Vagina (tissue), 2 donors: ENCODE measurements around the gene EFEMP2.

Experiments used
- POLR2A ChIP-seq, 2 donors: fragments of 450-650 bp; IDR thresholded peaks; one replicate each; pipeline ENCODE4 v1.6.1; 2017; ENCODE audit warnings: antibody characterized with exemption in 2 of 2, mild to moderate bottlenecking in 2 of 2, moderate library complexity in 2 of 2
- POLR2AphosphoS5 ChIP-seq, 2 donors: sonication (generic); formaldehyde crosslinking; IDR thresholded peaks; one replicate each; pipeline ENCODE4 v1.9.0; 2017; ENCODE audit warnings: antibody characterized with exemption in 2 of 2, mild to moderate bottlenecking in 2 of 2, low read depth in 1 of 2; ENCODE audit not compliant: insufficient read depth in 1 of 2
- TF ChIP-seq, protein P1 (sequence below), 3 experiments: fragments of 450-650 bp in 2 of 3; fragments of 200-600 bp in 1 of 3; sonication (generic) in 1 of 3; IDR thresholded peaks; one replicate each; pipeline ENCODE4 v1.5.1; 2017 to 2019; ENCODE audit warnings: antibody characterized with exemption in 3 of 3, mild to moderate bottlenecking in 2 of 3, moderate library complexity in 2 of 3

DNA sequence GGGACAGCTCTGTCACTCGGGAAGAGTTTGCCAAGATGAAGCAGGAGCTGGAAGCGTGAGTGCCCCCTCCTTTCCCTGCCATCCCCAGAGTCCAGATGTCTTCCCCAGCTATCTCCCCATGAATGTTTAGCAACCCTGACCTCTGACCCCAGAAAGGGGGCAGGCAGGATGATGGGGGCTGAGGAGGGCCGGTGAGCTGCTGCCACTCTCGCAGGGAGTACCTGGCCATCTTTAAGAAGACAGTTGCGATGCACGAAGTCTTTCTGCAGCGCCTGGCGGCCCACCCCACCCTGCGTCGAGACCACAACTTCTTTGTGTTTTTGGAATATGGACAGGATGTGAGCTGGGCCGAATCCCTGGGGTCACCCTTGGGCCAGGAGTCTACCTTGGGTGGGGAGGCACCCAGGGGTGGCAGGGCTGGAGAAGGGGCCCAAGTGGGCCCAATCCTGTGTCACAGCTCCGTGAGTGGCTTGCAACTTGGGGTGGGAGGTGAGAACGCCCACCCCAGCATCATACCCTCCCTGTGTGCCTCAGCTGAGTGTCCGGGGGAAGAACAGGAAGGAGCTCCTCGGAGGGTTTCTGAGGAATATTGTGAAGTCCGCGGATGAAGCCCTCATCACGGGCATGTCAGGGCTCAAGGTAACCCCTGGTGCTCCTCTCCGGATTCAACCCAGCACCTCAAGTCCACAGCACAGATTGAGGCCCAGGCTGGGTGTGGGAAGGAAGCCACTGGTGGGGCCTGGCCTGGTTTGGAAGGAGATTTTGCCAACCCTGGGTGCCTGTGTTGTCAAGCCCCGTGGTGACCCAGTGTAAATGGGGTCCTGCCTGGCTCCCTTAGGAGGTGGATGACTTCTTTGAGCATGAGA, 22.1 kb downstream of the EFEMP2 start:
- TF ChIP-seq POLR2A (IDR thresholded peaks at IDR 0.05), result no peak
- TF ChIP-seq, protein P1, sequence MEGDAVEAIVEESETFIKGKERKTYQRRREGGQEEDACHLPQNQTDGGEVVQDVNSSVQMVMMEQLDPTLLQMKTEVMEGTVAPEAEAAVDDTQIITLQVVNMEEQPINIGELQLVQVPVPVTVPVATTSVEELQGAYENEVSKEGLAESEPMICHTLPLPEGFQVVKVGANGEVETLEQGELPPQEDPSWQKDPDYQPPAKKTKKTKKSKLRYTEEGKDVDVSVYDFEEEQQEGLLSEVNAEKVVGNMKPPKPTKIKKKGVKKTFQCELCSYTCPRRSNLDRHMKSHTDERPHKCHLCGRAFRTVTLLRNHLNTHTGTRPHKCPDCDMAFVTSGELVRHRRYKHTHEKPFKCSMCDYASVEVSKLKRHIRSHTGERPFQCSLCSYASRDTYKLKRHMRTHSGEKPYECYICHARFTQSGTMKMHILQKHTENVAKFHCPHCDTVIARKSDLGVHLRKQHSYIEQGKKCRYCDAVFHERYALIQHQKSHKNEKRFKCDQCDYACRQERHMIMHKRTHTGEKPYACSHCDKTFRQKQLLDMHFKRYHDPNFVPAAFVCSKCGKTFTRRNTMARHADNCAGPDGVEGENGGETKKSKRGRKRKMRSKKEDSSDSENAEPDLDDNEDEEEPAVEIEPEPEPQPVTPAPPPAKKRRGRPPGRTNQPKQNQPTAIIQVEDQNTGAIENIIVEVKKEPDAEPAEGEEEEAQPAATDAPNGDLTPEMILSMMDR (IDR thresholded peaks at IDR 0.05), result no peak
- TF ChIP-seq POLR2AphosphoS5 (IDR thresholded peaks at IDR 0.05; ENCODE audit: insufficient read depth in 1 of 2, low read depth in 1 of 2), result no peak
